Measurements from ENCODE around the gene LRFN5. TPM values are rescaled to one million over a fixed set of nuclear protein-coding genes. Genes with fewer than 3 reads are reported as not detected.

LRFN5 gene
- total and polyA plus RNA-seq, 2 of the 13 experiments (the other 11 are each of a cell fraction or from before 2014, with no cell fraction given), result not detected

DNA sequence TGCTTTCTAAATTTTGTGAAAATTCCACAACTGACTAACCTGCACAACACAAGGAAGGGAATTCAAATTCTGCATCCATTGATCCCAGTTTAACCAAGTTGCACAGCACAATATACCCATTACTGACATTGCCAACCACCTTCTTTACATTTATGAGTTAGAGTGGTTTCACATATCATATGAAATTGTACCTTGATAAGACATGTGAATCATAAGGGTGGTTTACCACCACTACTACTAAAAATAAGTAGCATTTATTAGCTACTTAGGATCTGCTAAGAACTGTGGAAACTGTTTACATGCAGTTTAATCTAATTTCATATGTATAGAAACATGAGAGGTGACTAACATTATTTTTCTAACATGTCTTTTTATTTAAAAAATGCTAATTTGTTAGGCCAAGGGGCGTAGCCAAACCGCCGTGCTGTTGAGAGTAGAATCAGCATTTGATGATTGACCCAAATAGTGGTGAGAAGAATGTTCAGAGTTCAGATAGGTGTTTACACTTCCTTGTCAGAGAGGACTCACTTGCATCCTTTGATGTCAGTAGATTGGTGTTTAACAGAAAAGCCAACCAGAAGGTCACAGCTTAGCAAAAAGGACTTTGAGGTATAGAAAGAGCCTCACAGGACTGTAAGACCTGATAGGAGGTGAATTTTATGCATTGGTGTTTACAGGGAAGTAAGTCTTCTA lies 56.2 kb downstream of the LRFN5 start (continued):
- TF ChIP-seq, protein P1, sequence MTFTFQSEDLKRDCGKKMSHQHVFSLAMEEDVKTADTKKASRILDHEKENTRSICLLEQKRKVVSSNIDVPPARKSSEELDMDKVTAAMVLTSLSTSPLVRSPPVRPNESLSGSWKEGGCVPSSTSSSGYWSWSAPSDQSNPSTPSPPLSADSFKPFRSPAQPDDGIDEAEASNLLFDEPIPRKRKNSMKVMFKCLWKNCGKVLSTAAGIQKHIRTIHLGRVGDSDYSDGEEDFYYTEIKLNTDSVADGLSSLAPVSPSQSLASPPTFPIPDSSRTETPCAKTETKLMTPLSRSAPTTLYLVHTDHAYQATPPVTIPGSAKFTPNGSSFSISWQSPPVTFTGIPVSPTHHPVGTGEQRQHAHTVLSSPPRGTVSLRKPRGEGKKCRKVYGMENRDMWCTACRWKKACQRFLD (CRISPR knock-in tag; IDR thresholded peaks at IDR 0.05; ENCODE audit: borderline replicate concordance), result no peak
- TF ChIP-seq FOXA3 (CRISPR knock-in tag; IDR thresholded peaks at IDR 0.05) (peak; percentile 85), PHF20 (CRISPR knock-in tag; IDR thresholded peaks at IDR 0.05) (no peak), NR2F6 (IDR thresholded peaks at IDR 0.05) (peak; percentile 74), NR2F6 (CRISPR knock-in tag; IDR thresholded peaks at IDR 0.05) (peak; percentile 79), SIN3B (IDR thresholded peaks at IDR 0.05; ENCODE audit: low read length) (no peak), ZFAT (CRISPR knock-in tag; conservative IDR thresholded peaks at IDR 0.05) (no peak), ZNF572 (CRISPR knock-in tag; IDR thresholded peaks at IDR 0.05) (no peak), BCL6 (CRISPR knock-in tag; IDR thresholded peaks at IDR 0.05) (peak; percentile 91), HOXA3 (CRISPR knock-in tag; IDR thresholded peaks at IDR 0.05) (no peak), ZFY (CRISPR knock-in tag; IDR thresholded peaks at IDR 0.05) (no peak), YEATS4 (CRISPR knock-in tag; IDR thresholded peaks at IDR 0.05; ENCODE audit: borderline replicate concordance) (no peak), PHF8 (CRISPR knock-in tag; IDR thresholded peaks at IDR 0.05) (no peak)
- TF ChIP-seq, protein P2, sequence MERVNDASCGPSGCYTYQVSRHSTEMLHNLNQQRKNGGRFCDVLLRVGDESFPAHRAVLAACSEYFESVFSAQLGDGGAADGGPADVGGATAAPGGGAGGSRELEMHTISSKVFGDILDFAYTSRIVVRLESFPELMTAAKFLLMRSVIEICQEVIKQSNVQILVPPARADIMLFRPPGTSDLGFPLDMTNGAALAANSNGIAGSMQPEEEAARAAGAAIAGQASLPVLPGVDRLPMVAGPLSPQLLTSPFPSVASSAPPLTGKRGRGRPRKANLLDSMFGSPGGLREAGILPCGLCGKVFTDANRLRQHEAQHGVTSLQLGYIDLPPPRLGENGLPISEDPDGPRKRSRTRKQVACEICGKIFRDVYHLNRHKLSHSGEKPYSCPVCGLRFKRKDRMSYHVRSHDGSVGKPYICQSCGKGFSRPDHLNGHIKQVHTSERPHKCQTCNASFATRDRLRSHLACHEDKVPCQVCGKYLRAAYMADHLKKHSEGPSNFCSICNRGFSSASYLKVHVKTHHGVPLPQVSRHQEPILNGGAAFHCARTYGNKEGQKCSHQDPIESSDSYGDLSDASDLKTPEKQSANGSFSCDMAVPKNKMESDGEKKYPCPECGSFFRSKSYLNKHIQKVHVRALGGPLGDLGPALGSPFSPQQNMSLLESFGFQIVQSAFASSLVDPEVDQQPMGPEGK (CRISPR knock-in tag; IDR thresholded peaks at IDR 0.05), result no peak
- TF ChIP-seq, protein P3, sequence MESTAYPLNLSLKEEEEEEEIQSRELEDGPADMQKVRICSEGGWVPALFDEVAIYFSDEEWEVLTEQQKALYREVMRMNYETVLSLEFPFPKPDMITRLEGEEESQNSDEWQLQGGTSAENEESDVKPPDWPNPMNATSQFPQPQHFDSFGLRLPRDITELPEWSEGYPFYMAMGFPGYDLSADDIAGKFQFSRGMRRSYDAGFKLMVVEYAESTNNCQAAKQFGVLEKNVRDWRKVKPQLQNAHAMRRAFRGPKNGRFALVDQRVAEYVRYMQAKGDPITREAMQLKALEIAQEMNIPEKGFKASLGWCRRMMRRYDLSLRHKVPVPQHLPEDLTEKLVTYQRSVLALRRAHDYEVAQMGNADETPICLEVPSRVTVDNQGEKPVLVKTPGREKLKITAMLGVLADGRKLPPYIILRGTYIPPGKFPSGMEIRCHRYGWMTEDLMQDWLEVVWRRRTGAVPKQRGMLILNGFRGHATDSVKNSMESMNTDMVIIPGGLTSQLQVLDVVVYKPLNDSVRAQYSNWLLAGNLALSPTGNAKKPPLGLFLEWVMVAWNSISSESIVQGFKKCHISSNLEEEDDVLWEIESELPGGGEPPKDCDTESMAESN (CRISPR knock-in tag; conservative IDR thresholded peaks at IDR 0.05), result no peak
- TF ChIP-seq, protein P4, sequence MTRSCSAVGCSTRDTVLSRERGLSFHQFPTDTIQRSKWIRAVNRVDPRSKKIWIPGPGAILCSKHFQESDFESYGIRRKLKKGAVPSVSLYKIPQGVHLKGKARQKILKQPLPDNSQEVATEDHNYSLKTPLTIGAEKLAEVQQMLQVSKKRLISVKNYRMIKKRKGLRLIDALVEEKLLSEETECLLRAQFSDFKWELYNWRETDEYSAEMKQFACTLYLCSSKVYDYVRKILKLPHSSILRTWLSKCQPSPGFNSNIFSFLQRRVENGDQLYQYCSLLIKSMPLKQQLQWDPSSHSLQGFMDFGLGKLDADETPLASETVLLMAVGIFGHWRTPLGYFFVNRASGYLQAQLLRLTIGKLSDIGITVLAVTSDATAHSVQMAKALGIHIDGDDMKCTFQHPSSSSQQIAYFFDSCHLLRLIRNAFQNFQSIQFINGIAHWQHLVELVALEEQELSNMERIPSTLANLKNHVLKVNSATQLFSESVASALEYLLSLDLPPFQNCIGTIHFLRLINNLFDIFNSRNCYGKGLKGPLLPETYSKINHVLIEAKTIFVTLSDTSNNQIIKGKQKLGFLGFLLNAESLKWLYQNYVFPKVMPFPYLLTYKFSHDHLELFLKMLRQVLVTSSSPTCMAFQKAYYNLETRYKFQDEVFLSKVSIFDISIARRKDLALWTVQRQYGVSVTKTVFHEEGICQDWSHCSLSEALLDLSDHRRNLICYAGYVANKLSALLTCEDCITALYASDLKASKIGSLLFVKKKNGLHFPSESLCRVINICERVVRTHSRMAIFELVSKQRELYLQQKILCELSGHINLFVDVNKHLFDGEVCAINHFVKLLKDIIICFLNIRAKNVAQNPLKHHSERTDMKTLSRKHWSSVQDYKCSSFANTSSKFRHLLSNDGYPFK (CRISPR knock-in tag; IDR thresholded peaks at IDR 0.05; ENCODE audit: borderline replicate concordance), result no peak
- TF ChIP-seq, protein P5, sequence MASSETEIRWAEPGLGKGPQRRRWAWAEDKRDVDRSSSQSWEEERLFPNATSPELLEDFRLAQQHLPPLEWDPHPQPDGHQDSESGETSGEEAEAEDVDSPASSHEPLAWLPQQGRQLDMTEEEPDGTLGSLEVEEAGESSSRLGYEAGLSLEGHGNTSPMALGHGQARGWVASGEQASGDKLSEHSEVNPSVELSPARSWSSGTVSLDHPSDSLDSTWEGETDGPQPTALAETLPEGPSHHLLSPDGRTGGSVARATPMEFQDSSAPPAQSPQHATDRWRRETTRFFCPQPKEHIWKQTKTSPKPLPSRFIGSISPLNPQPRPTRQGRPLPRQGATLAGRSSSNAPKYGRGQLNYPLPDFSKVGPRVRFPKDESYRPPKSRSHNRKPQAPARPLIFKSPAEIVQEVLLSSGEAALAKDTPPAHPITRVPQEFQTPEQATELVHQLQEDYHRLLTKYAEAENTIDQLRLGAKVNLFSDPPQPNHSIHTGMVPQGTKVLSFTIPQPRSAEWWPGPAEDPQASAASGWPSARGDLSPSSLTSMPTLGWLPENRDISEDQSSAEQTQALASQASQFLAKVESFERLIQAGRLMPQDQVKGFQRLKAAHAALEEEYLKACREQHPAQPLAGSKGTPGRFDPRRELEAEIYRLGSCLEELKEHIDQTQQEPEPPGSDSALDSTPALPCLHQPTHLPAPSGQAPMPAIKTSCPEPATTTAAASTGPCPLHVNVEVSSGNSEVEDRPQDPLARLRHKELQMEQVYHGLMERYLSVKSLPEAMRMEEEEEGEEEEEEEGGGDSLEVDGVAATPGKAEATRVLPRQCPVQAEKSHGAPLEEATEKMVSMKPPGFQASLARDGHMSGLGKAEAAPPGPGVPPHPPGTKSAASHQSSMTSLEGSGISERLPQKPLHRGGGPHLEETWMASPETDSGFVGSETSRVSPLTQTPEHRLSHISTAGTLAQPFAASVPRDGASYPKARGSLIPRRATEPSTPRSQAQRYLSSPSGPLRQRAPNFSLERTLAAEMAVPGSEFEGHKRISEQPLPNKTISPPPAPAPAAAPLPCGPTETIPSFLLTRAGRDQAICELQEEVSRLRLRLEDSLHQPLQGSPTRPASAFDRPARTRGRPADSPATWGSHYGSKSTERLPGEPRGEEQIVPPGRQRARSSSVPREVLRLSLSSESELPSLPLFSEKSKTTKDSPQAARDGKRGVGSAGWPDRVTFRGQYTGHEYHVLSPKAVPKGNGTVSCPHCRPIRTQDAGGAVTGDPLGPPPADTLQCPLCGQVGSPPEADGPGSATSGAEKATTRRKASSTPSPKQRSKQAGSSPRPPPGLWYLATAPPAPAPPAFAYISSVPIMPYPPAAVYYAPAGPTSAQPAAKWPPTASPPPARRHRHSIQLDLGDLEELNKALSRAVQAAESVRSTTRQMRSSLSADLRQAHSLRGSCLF (CRISPR knock-in tag; IDR thresholded peaks at IDR 0.05; ENCODE audit: borderline replicate concordance), result no peak

Data from HepG2 (cell line).